SW480 (cell line): ENCODE measurements around the gene SEC31B.

Source experiments
- DNase-seq: peaks from one replicate; pipeline ENCODE4 v3.0.0-alpha.2; 2016; ENCODE audit warnings: low spot score

The SEC31B gene, protein sequence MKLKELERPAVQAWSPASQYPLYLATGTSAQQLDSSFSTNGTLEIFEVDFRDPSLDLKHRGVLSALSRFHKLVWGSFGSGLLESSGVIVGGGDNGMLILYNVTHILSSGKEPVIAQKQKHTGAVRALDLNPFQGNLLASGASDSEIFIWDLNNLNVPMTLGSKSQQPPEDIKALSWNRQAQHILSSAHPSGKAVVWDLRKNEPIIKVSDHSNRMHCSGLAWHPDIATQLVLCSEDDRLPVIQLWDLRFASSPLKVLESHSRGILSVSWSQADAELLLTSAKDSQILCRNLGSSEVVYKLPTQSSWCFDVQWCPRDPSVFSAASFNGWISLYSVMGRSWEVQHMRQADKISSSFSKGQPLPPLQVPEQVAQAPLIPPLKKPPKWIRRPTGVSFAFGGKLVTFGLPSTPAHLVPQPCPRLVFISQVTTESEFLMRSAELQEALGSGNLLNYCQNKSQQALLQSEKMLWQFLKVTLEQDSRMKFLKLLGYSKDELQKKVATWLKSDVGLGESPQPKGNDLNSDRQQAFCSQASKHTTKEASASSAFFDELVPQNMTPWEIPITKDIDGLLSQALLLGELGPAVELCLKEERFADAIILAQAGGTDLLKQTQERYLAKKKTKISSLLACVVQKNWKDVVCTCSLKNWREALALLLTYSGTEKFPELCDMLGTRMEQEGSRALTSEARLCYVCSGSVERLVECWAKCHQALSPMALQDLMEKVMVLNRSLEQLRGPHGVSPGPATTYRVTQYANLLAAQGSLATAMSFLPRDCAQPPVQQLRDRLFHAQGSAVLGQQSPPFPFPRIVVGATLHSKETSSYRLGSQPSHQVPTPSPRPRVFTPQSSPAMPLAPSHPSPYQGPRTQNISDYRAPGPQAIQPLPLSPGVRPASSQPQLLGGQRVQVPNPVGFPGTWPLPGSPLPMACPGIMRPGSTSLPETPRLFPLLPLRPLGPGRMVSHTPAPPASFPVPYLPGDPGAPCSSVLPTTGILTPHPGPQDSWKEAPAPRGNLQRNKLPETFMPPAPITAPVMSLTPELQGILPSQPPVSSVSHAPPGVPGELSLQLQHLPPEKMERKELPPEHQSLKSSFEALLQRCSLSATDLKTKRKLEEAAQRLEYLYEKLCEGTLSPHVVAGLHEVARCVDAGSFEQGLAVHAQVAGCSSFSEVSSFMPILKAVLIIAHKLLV

GRCh38 chr10:100519311-100520051 lies at the start of gene SEC31B:
SEC31B (minus strand) TSS chr10:100519861; CDS start chr10:100516952, 2,909 bp downstream.
- no peak for DNase-seq

GRCh38 chr10:100568912-100569311 lies 49.3 kb upstream of the SEC31B start:
- DNase-seq = no peak

GRCh38 chr10:100567826-100568225 lies 48.2 kb upstream of the SEC31B start:
- no peak for DNase-seq

DNA sequence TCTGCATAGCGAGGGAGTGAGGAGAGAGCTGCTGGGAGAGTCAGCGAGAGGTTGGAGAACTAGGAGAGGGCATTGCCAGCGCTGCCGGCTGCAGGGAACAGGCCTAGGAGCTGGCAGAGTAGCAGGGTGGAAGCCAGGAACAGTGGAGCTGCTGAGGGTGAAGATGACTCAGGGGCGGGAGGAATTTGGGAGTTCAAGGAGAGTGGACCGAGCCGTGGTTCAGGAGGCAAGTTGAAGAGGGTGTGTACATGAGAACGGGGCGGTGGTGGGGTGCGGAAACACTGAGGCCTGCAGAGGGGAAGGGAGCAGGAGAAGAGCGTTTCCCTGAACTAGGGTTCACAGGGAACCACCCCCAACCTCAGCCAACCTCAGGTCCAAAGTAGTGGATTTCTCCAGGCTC lies 47.6 kb upstream of the SEC31B start:
- no peak for DNase-seq

- no peak for DNase-seq
Observed at GRCh38 chr10:100566561-100566960, 46.9 kb upstream of the SEC31B start.

- DNase-seq = no peak
Observed at GRCh38 chr10:100565206-100565985, 45.7 kb upstream of the SEC31B start.

- DNase-seq = peak; percentile 75
Observed at GRCh38 chr10:100562008-100562672, 42.5 kb upstream of the SEC31B start.

- DNase-seq = no peak
Observed at GRCh38 chr10:100561005-100561404, 41.3 kb upstream of the SEC31B start.

GRCh38 chr10:100560248-100560647 lies 40.6 kb upstream of the SEC31B start:
- no peak for DNase-seq

- DNase-seq = no peak
Observed at GRCh38 chr10:100554902-100555301, 35.2 kb upstream of the SEC31B start.

- no peak for DNase-seq
Observed at GRCh38 chr10:100553929-100554328, 34.3 kb upstream of the SEC31B start.

GRCh38 chr10:100551738-100552137 lies 32.1 kb upstream of the SEC31B start:
- DNase-seq = no peak

DNA sequence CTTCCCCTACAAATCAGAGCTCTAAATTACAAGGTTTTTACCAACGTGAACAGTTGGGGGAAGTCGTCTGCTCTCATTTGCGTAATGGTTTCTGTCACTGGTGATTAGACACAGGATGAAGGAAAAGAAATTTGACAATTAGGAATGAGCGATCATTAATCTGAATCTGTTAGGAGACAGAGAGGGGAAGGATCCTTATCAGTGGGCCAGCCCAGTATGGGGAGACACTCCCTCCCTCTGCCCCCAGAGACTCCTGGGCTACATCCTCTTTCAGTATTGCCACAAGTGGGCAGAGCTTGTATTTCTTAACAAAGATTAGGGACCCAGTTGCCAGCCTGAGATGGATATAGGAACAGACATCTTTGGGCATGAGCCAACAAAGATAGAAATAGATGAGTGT lies 31.5 kb upstream of the SEC31B start:
- DNase-seq = no peak

- DNase-seq = no peak
Observed at GRCh38 chr10:100544950-100545349, 25.3 kb upstream of the SEC31B start.

DNA sequence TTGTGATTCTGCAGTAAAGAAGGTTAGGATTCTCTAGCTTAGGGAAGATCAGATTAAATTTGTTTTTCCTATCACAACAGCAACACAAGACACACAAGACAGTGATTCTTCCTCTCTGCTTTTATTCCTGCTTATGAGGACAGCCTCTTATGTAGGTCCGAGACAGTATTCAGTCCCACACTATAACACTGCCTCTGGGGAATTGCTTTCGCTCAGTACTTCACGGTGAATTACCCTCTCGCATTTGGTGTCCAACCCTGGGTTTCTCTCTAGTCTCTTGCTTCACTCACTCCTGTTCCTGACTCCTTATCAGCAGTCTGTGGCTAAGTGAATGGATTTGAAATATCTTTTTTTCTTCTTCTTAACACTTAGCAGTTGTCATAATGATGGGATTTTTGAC lies 17.8 kb upstream of the SEC31B start:
- no peak for DNase-seq

DNA sequence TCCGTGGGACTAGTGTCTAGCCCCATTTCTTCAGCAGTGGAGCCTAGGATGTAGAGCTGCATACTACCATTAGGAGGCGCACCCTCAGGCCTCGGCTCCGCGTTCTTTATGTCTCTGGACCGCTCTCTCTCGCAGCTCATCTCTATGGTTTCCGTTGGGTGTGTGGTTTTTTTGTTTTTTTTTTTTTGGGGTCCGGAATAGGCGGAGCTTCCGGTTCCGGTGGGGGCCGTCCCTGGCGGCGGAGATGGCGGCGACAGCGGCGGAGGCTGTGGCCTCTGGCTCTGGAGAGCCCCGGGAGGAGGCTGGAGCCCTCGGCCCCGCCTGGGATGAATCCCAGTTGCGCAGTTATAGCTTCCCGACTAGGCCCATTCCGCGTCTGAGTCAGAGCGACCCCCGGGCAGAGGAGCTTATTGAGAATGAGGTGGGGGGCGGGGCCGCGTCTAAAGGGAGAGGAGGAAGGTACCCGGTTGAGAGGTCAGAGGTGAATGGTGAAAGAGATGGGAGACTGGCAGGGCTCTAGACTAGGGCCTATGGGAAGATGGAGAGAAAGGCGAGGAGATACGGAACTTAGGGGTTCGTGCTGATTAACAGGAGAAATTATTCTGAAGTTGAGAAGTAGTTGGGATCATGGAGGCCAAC lies 16.2 kb upstream of the SEC31B start, which contains the start of gene HIF1AN:
TSS of gene HIF1AN (plus strand) at position 229 of the 639 bp plus-strand sequence. CDS start at position 245, 16 bp downstream.
- DNase-seq = peak; percentile 94

GRCh38 chr10:100535338-100535714 lies 15.7 kb upstream of the SEC31B start:
- no peak for DNase-seq

DNA sequence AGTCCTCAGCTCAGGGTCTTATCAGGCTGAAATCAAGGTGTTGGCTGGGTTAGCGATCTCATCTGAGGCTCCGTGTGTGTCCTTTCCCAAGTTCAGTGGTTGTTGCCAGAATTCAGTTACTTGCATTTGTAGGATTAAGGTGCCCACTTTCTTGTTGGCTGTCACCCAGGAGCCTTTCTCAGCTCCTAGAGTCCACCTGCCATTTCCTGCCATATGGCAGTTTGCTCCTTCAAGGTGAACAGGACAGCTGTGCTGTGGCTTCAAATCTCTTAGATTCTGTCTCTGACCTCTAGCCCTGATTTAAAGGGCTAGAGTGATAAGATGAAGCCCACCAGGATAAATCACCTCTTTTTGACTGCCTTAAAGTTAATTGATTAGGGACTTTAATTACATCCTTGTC lies 15.1 kb upstream of the SEC31B start:
- DNase-seq = no peak

DNA sequence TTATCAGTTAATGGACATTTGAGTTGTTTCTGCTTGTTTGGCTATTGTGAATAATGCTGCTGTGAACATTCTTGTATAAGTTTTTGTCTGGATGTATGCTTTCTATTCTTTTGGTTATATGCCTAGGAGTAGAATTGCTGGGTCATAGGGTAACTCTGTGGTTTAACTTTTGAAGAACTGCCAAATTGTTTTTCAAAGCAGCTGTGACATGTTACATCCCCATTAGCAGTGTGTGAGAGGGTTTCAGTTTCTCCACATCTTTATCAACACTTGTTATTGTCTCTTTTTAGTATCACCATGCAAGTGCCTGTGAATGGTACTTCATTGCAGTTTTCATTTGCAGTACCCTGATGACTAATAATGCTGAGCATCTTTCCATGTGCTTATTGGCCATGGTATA lies 12.1 kb upstream of the SEC31B start:
- no peak for DNase-seq
